G401 (cell line): ENCODE measurements around the gene CDYL. TPM values are rescaled to one million over a fixed set of nuclear protein-coding genes. Genes with fewer than 3 reads are reported as not detected.

Source experiments
- DNase-seq: peaks from one replicate; pipeline ENCODE4 v3.0.0-alpha.2; 2015; ENCODE audit warnings: low spot score
- in situ Hi-C: cut with HindIII; loops from 2 replicates; pipeline ENCODE4 v1.10.0; 2016; ENCODE audit warnings: low sequenced_read_pairs, mixed read lengths
- total RNA-seq: library from RNA; depleted of rRNA; stranded (reverse); fragments of >200 nt; shearing (Covaris generic); gene quantifications from 2 replicates; pipeline ENCODE4 v1.2.3, GENCODE V29; 2014

The CDYL gene
- total RNA-seq, 1 experiment from 2014 or later, result 22.6 TPM

DNA sequence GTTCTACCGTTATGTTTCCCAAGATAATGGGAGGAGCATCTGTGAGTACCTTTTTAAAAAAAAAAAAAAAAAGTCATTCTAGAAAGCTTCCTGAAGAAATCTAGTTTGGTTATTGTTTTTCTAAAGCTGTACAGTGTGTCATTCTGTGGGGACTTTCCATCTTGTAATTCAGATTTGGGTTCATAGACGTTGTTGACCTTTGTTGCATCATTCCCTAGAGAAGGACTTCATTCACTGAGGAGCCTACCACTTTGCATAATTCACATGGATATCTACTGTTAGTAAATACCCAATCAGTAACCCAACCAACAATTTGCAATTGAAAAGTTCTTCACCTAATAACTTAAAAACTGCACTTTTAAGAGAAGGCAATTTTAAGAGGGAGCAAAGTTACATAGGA is 167.5 kb downstream of the CDYL start:
- DNase-seq, result no peak
- in situ Hi-C loops, result no loop called here

DNA sequence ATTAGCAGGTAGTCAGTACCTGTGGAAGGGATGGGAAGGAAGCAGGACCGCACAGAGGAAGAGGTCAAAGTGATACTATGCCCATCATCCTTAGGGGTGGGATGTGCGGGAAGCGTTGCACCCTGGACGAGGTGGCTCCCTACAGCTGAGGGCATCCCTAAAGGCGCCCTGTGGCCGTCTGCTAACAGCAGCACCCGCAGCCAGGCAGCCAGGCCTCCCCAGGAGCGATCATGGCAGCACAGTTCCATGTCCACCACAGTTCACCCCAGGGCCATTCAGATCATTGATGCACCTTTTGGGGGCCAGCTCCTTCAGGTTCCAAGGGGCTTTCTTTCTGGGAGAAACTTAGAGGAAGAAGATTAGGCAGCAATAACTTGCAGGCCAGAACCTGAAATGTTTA is 168.1 kb downstream of the CDYL start:
- DNase-seq, result no peak
- in situ Hi-C loops, result no loop called here

DNA sequence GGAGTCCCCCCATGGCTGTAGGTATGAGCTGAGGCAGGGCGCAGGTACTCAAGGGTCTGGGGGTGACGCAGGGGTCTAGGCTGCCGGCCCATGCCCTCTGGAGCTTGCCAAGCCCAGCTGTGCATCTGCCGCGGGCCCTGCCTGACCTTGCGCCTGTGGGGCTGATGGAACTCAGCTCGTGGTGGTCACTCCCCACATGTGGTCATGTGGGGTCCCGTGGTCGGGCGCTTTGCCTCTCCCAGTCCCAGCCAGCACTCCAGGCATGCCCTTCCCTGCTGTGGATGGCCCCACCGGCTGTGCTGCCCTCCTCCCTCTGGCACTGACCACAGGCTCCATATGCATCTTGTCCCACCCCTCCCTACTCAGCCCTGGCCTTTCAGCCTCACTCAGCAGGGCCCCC is 170.3 kb downstream of the CDYL start:
- in situ Hi-C loops, result no loop called here
- DNase-seq, result no peak

DNA sequence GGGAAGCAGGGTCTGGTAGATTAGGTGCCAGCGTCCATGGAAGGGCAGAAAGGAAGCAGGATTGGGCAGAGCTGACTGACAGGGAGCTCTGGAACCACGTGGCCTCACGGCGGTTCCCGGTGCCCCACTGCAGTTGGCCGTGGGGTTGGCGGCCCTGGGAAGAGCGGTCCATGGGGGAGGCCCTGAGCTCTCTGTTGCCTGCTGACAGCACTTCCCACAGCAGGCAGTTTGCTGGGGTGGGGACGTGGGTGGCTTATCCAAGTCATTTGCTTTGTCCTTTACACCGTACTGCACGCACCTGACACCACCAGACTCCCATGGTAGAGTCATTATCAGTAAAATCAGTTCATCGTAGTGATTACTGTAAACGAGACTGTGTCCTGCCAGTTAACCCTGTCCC is 171.5 kb downstream of the CDYL start:
- in situ Hi-C loops, result no loop called here

DNA sequence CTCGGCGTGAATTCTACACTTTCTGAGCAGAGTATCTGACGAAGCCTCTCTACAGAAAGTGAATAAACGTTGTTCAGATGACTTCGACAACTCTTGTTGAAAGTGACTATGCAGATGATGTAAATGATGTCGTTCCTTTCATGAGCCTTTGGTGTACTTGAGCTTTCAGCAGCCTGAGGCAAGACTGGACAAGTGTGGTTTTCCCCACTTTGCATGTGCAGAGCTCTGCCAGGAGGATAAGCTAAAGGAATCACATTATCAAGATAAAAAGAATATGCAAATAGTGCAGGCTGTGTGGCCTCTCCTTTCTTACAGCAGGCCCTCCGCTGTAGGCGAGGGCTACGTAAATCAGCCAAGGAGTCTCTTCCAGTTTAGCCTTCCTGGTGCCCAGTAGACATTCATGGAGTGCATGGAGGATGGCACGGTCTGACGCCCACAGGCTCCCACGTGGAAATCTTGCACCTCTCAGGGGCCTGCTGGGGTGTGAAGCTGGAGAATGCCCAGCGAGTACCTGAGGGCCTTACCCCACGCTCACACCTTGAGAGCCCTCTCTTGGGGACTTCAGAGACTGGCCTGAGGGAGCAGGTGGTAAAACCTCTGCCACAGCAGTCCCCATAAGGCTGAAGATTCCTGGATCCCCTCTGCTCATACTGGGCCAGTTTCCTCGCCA is 172.7 kb downstream of the CDYL start:
- DNase-seq, result no peak
- in situ Hi-C loops, result no loop called here

More for the DNA sequence above, 171.5 kb downstream of the CDYL start:
- no peak for DNase-seq

DNA sequence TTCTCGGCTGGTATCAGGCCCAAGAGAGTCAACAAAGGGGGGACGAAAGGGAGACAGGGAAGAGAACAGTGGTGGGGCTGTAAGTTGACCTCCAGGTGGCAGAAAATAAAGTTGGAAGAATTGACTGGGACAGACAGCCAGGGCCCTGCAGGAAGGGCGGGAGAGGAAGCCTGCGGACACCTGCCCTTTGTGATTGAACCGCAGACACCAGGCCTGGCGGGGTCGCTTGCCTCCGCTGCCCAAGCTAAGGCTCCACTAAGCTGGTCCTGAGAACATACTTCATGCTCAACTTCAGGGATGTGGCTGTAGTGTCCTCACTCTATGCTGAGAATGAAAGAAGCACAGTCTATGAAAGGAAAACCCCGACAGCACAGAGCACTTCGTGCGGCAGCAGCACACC is 173.9 kb downstream of the CDYL start:
- in situ Hi-C loops, result no loop called here
- no peak for DNase-seq

DNA sequence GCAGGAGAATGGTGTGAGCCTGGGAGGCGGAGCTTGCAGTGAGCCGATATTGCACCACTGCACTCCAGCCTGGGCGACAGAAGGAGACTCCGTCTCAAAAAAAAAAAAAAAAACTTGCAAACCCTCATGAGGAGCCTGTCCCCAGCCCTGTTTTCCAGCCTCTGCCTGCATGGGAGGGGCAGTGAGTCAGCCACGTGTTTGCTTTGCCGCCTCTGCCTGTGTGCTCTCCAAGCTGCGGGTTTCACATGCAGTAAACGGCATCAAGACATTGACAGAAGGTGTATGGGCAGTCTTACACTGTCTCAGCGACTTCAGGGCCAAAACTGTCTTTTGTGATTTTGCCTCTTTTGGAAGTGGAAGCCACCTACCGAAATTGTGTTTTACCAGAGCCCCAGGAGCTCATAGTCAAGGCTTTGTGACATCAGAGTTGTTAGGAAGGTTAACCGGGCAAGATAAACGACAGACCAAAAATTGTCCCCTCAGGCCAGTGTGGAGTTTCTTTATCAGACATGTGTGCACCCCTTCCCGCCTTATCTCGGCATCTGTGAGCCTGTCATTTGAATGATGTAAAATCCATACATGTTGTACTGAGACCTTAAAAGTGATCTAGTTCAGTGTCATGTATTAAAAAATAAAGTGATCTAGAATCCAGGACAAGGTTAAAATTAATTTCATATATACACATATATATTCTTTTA is 174.8 kb downstream of the CDYL start:
- in situ Hi-C loops, result no loop called here

DNA sequence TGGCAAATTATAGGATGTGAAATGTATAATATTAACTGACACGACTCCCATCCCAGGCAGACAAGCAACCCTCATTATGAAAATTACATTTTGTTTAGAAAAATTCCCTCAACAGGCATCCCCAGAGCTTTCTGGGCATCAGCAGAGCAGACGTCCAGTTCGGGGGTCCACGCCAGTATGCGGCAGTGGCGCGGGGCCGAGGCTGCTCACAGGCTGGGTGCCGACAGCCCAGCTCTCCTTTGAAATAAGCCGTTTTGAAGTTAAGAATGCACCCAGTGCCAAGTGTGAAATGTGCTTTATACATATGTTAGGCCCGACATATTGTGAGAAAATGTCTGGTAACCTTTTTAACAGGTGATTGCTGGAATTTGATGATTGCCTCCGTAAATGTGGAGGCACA is 177.2 kb downstream of the CDYL start:
- in situ Hi-C loops, result no loop called here
- no peak for DNase-seq

More for the DNA sequence above, 174.8 kb downstream of the CDYL start:
- DNase-seq, result no peak

DNA sequence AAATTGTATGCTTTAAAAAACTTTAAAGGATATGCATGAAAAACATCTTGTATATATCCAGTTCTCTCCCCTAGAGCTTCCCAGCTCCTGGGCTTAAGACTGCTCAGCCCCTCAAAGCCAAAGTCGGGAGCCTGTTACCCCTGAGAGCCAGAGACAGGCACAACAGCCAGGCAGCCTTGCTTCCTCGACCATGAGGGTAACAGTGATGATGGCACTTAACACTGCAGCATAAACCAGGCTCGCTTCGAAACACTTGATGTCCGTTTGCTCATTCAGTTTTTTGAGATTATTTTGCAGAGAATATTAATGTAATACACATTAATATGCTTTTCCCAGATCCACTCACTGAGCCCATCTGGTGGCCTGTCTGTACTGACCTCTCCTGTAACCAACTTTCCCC is 180.4 kb downstream of the CDYL start:
- in situ Hi-C loops, result no loop called here
- no peak for DNase-seq

DNA sequence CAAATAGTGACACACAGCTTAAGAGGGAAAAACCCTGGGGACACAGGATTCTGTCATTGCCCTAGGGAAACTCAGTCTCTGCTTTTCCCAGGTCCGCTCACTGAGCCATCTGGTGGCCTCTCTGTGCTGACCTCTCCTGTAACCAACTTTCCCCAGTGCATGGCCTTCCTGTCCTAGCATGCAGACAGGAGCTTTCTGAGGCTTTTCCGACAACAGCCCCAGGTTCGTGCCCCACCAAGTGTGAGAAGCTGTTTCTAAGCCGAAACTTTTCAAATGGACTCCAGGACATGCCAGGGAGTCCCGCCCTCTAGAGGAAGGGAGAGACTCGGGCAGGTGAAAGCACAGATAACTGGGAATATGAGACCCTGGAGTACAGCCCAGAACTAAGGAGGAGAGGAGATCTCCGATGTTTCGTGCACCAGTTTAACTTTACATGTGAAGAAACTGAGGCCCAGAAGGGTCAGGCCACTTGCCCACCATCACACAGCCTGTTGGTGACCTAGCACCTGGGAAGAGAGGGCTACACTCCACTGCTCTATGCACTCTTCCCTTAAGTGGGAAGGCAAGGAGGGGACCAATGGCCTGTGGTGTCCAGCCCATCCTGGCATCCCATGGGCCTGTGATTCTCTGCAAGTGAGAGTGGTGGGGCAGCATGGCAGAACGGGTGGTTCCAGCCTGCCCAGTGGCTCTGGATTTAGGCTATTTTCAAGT is 181.5 kb downstream of the CDYL start:
- in situ Hi-C loops, result no loop called here
- no peak for DNase-seq

DNA sequence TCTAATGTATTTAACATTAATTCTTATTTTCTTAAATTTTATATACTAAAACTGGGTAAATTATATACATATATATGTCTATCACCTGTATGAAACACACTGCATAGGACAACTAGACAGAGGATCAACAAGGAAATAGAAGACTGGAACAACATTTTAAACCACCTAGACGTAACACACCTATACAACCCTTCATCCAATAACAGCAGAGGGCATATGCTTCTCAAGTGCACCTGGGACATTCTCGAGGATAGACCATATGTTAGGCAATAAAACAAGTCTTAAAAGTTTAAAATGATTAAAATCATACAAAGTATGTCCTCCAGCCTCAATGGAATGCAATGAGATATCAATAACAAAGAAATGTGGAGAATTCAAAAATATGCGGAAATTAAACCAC is 182.4 kb downstream of the CDYL start:
- in situ Hi-C loops, result no loop called here
- DNase-seq, result no peak

DNA sequence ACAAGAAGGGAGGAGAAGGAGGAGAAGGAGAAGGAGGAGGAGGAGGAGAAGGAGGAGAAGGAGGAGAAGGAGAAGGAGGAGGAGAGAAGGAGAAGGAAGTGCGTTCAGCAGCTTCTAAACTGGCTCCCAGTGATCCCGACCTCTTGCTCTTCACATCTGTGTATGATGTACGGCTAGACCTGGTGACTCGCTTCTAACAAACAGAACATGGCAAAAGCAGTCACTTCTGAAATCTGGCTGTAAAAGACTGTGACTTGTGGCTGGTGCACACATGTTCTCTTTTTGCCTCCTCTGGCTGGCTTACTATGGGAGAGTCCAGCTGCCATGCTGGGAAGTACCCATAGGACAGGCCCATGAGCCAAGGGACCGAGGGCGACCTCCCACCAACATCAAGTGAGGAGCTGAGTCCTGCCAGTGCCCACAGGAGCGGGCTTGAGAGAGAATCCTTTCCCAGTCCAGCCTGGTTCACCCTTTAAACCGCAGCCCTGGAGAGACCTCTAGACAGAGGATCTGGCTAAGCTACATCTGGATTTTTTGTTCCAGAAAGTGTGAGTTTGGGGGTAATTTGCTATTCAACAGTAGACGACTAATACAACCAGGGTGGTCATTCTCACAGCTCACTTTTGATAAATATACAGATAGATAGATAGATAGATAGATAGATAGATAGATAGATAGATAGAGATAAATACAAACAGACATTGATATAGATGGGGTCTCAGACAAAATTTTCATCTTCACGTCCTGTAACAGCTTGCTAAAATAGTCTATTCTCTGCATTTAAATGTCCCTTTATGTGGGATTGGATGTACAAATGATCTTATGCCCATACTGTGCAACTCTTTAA is 185.3 kb downstream of the CDYL start:
- DNase-seq, result no peak

DNA sequence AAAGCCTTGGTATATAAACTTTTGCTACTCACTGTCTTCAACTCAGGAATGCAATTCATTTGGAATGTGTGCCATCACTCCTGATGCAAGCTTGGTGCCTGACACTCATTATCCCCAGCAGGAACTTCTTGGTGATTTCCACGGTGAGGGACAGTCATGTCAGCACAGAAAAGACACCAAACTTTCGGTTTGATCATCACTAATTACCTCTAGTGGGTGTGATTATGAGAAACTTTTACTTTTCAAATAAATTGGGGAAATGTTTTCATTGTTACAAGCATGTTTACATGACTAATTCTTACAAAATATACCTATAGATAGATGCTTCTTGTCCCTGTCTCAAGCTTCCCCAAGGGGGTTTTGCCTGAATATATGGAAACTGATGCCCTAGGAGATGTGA is 186.7 kb downstream of the CDYL start:
- in situ Hi-C loops, result no loop called here
- DNase-seq, result no peak

More for the DNA sequence above, 185.3 kb downstream of the CDYL start:
- in situ Hi-C loops, result no loop called here

DNA sequence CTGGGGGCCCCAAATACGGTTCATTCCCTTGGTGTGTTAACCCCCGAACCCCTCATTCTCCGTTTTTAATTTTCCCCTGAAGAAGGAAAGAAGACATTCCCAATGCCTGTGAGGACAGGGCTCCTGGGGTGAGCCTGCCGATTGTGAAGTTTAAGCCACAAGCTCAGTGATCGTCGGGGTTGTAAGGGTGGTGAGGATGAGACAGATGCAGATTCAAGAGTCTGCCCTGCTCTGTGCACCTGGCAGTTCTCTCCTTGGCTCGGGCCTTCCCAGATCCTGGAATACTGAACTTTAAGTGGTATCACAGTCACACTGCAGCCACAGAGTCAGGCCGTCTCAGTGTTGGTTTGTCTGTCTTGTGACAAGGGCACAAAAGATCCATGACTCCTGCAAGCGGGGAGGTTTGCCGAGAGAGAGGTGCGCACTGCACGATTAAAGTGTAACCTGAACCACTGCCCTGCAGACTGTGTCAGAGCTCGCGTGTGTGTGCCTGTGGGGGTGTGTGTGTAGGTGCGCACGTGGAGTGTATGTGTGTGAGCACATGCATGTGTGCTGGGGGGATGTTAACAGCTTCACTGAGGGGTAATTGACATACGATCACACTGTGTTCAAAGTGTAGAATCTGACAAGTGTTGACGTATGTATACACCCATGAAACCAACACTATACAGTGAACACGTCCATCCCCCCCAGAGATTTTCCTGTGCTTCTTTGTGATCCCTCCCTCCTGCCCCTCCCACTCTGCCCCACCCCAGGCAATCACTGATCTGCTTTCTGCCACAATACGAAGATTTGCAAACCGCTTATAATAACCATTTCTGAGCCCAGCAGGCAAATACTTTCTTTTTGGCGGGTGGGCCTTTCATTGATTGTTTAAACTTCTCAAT is 188.7 kb downstream of the CDYL start:
- in situ Hi-C loops, result no loop called here

DNA sequence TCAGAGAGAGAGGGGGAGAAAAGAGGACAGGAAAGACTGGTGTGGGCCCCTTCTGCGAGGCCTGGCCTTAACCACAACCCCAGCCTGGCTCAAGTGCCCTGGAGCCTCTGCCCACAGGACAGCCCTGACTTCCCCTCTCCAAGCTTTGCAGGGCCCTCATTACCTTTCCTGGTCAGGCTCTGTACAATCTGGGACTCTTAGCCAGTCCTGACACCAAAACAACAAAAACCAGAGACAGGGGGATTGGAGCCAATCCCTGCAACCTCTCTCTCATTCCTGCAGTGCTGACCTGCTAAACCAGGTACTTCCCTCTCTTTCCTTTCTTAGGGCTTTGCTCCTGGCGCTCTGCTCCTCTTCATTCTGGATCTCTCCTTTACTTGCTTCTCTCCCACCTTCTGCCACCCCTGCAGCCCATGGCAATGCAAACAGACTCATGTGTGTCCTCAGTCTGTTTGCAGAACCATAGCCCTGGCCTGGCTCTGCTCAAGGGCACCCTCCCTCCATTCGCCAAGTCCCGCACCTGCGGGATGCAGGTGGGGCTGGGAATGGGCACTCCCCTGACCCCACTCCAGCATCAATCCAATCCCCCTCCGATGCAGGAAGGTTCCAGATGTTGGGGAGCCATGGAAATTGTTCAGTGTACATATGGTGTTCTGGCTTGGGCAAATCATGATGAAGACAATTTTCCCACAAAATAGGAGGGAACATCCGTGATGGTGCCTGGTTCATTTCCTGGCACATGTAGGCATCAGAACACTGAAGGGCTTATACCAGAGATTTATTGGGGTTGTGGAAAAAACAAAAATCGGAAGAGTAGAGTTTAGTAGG is 189.6 kb downstream of the CDYL start:
- in situ Hi-C loops, result no loop called here

More for the DNA sequence above, 188.7 kb downstream of the CDYL start:
- DNase-seq, result no peak

DNA sequence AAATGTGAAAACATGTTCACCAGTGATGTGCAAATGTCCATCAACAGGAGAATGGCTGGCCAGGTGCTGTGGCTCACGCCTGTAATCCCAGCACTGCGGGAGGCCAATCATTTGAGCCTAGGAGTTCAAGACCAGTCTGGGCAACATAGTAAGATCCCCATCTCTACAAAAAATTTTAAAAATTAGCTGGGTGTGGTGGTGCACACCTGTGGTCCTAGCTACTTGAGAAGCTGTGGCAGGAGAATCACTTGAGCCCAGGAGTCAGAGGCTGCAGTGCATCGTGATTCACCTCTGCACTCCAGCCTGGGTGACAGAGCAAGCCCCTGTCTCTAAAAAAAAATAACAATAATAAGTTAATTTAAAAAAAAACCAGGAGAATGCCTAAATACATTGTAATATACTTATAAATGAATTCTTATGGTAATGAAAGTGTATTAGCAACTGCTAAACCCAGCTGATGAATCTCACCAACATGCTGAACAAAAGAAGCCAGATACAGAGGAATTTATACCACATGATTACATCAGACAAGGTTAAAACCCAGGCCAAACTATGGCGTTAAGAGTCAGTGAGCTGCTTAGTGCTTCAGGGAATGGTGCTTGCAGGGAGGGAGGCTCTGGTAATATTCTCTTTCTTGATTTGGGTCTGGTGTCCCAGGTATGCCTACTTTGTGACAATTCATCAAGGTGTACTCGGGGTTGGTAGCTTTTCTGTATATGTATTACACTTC is 191.3 kb downstream of the CDYL start:
- in situ Hi-C loops, result no loop called here
- DNase-seq, result no peak

More for the DNA sequence above, 189.6 kb downstream of the CDYL start:
- no peak for DNase-seq

DNA sequence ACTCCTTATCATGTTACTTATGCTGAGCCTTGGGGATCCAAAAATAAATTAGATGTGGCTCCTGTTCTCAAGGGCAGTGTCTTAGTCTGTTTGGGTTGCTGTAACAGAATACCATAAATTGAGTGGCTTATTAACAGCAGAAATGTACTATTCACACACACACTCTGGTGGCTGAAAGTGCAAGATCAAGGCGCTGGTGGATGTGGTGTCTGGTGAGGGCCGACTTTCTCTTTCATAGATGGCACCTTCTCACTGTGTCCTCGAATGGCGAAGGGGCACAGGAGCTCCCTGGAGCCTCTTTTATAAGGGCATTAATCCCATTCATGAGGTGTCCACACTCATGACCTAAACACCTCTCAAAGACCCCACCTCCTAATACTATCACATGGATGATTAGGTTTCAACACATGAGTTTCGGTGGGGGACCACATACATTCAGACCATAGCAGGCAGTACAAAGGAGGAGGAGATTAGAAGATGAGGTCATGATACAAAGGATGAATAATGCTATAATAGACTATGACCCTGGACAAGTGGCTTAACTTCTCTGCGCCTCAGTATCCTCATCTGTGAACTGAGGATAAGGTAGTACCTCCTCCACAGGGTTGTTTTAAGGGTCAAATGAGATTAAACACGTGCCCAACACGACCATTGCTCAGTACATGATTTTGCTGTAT is 193.5 kb downstream of the CDYL start:
- no peak for DNase-seq
- in situ Hi-C loops, result no loop called here
